ENCODE data around the gene MAGI1.

Gene MAGI1

GRCh38 chr3:65936908-65937638, 101.6 kb downstream of the MAGI1 start:
- H2AFZ ChIP-seq (ENCODE audit: low read depth) = no peak overlapping the region
- H3K36me3 ChIP-seq (ENCODE audit: insufficient read depth) = no peaks in the 10 kb centered on the region
- H3K27ac ChIP-seq = no peak overlapping the region
- no peaks in the 10 kb centered on the region for H3K27me3 ChIP-seq (ENCODE audit: insufficient read depth, low read depth)
- no peaks in the 10 kb centered on the region for H4K20me1 ChIP-seq (ENCODE audit: insufficient read depth)
- TF ChIP-seq CTCF (conservative IDR thresholded peaks at IDR 0.05; ENCODE audit: low read depth, low read length) = no peak
- H3K4me1 ChIP-seq (ENCODE audit: low read depth, poor library complexity, severe bottlenecking) = no peaks in the 10 kb centered on the region
- no peak overlapping the region for H3K4me2 ChIP-seq
- no peaks in the 10 kb centered on the region for H3K79me2 ChIP-seq (ENCODE audit: insufficient read depth, low read depth)
- H3K9ac ChIP-seq = no peak overlapping the region
- no peak overlapping the region for H3K4me3 ChIP-seq (IDR thresholded peaks at IDR 0.05; ENCODE audit: insufficient read depth, low read depth, low read length)

GRCh38 chr3:65935724-65936123, 103.0 kb downstream of the MAGI1 start:
- no peak overlapping the region for H3K4me3 ChIP-seq (IDR thresholded peaks at IDR 0.05; ENCODE audit: insufficient read depth, low read depth, low read length)
- TF ChIP-seq CTCF (conservative IDR thresholded peaks at IDR 0.05; ENCODE audit: low read depth, low read length) = no peak
- H3K79me2 ChIP-seq (ENCODE audit: insufficient read depth, low read depth) = no peaks in the 10 kb centered on the region
- H2AFZ ChIP-seq (ENCODE audit: low read depth) = no peak overlapping the region
- no peaks in the 10 kb centered on the region for H3K36me3 ChIP-seq (ENCODE audit: insufficient read depth)
- H3K27ac ChIP-seq = no peak overlapping the region
- H4K20me1 ChIP-seq (ENCODE audit: insufficient read depth) = no peaks in the 10 kb centered on the region
- no peaks in the 10 kb centered on the region for H3K27me3 ChIP-seq (ENCODE audit: insufficient read depth, low read depth)
- no peak overlapping the region for H3K4me2 ChIP-seq
- H3K9ac ChIP-seq = no peak overlapping the region
- H3K4me1 ChIP-seq (ENCODE audit: low read depth, poor library complexity, severe bottlenecking) = no peaks in the 10 kb centered on the region

- no peak overlapping the region for H2AFZ ChIP-seq (ENCODE audit: low read depth)
- H3K4me2 ChIP-seq = no peak overlapping the region
- no peak for TF ChIP-seq CTCF (conservative IDR thresholded peaks at IDR 0.05; ENCODE audit: low read depth, low read length)
- no peak overlapping the region for H3K27ac ChIP-seq
- H3K9ac ChIP-seq = no peak overlapping the region
- no peaks in the 10 kb centered on the region for H3K79me2 ChIP-seq (ENCODE audit: insufficient read depth, low read depth)
- peaks cover 22% of the 10 kb centered on the region for H3K4me1 ChIP-seq (ENCODE audit: low read depth, poor library complexity, severe bottlenecking)
- no peak overlapping the region for H3K4me3 ChIP-seq (IDR thresholded peaks at IDR 0.05; ENCODE audit: insufficient read depth, low read depth, low read length)
- H3K27me3 ChIP-seq (ENCODE audit: insufficient read depth, low read depth) = no peaks in the 10 kb centered on the region
- H3K36me3 ChIP-seq (ENCODE audit: insufficient read depth) = no peaks in the 10 kb centered on the region
- no peaks in the 10 kb centered on the region for H4K20me1 ChIP-seq (ENCODE audit: insufficient read depth)
Observed at GRCh38 chr3:65930648-65931047, 108.1 kb downstream of the MAGI1 start.

- no peak overlapping the region for H3K27ac ChIP-seq
- no peaks in the 10 kb centered on the region for H3K36me3 ChIP-seq (ENCODE audit: insufficient read depth)
- H3K9ac ChIP-seq = no peak overlapping the region
- no peaks in the 10 kb centered on the region for H3K27me3 ChIP-seq (ENCODE audit: insufficient read depth, low read depth)
- no peak overlapping the region for H3K4me3 ChIP-seq (IDR thresholded peaks at IDR 0.05; ENCODE audit: insufficient read depth, low read depth, low read length)
- no peaks in the 10 kb centered on the region for H3K79me2 ChIP-seq (ENCODE audit: insufficient read depth, low read depth)
- H3K4me1 ChIP-seq (ENCODE audit: low read depth, poor library complexity, severe bottlenecking) = peaks cover 22% of the 10 kb centered on the region
- no peak overlapping the region; the same call in 1 of the 2 replicates for H3K4me2 ChIP-seq
- no peak overlapping the region for H2AFZ ChIP-seq (ENCODE audit: low read depth)
- H4K20me1 ChIP-seq (ENCODE audit: insufficient read depth) = no peaks in the 10 kb centered on the region
- TF ChIP-seq CTCF (conservative IDR thresholded peaks at IDR 0.05; ENCODE audit: low read depth, low read length) = no peak
Observed at GRCh38 chr3:65928110-65928509, 110.6 kb downstream of the MAGI1 start.
